DMS114 treated with DMSO at 0.1 percent for 48 hours (cell line): ENCODE data around the gene HCLS1.
"Not testable (repeated sequence)": the region's sequence is repeated elsewhere in the genome, so short reads cannot be mapped to it uniquely, and the experiment has no call there.

Experiments used
- DNase-seq: peaks from one replicate; lab custom pipeline; 2025; ENCODE audit not compliant: unreplicated experiment; lab: John Stamatoyannopoulos, UW

HCLS1 gene

DNA sequence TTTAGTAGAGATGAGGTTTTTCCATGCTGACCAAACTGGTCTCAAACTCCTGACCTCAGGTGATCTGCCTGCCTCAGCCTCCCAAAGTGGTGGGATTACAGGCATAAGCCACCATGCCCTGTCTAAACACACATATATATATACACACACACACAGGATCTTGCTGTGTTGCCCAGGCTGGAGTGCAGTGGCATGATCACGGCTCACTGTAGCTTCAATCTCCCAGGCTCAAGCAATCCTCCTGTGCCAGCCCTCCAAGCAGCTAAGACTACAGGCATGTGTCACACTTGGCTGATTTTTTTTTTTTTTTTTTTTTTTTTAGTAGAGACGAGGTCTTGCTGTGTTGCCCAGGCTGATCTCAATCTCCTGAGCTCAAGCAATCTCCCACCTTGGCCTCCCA is 60.8 kb downstream of the HCLS1 start:
- DNase-seq, result not testable (repeated sequence)

DNA sequence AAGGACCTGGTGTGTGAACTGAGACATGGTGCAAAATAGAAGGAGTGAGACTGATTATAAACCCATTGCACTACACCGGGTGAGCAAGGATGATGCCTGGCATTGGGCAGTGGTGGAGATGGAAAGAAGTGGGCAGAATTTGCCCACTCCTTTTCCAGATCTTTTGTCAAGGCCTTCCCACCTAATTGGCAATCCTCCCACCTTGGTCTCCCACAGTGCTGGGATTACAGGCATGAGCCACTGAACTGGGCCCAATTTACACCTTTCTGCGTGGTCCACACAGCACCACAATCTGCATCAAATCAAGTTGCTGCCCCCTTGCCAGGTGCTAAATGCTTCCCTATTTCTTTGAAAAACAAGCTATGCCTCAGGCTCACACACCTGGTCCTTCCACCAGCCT is 62.1 kb downstream of the HCLS1 start:
- no peak for DNase-seq

- no peak for DNase-seq
Observed at GRCh38 chr3:121595765-121596406, 64.8 kb downstream of the HCLS1 start.

DNA sequence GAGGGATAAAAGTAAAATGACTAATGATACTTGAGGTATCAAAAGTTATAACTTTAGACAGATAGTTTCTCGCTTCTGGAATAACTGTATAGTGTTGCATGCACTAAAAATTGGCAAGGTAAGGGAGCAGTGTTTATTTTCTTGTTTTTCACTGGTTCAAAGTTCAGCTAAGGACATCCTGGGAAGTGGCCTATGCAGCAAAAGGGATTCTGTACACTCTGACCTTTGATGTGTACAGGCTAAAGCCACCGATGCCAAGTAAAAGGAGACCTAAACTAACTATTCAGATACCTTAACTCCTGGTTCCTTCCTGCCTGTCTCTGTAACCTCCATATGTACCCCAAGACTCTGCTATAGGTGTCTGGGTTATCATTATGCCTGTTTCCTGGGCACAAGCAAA is 65.9 kb downstream of the HCLS1 start:
- no peak for DNase-seq

DNA sequence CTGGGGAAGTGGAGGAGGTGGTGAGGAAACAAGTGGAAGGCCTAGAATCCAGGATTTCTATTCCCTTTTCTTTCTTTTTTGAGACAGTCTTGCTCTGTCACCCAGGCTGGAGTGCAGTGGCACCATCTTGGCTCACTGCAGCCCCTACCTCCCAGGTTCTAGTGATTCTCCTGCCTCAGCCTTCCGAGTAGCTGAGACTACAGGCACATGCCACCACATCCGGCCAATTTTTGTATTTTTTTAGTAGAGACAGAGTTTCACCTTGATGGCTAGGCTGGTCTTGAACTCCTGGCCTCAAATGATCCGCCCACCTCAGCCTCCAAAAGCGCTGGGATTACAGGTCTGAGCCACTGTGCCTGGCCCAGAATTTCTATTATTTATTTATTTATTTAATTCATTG is 66.9 kb downstream of the HCLS1 start:
- DNase-seq, result not testable (repeated sequence)

DNA sequence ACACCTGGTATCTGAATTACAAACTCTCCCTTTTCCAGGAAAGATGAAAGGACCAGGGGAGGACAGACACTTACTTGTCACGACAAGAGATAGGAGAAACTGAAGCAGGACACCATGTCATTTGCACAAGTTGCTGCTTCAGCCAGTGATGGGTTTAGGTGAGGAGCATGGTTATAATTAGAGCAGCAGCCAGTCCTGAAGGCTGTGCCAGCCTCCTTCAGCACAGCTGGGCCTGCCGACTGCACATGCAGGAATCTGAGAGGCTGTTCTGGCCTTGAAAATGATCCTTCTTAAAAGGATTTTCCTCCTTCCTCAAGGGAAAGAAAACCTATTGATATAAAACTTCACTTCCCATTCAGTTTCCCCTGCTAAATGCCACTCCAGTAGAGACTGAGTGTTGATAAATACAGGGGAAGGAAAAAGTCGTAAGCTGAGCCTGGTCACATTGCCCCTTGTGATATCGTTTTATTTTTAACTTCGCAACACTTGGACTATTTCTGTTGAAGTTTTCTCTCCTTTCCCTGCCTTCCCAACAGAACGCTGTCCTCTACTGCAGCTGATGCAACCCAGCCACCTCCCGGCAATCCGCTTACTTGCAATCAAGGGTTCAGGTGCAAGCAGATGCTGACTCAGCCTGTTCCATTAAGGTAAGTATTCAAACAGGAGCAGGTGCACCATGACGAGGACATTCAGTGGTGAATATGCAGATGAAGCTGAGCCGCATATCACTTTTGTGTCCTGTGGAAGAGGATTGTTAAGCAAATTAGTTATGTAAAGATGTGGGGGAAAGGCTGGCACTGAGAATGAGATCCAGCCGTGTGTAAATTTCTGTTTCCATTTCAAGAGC is 67.6 kb downstream of the HCLS1 start, which contains the start of gene FBXO40:
FBXO40 (plus strand) TSS at position 524 of the 847 bp plus-strand sequence. CDS start 27,197 bp downstream, outside the sequence.
- DNase-seq, result no peak

GRCh38 chr3:121584418-121584817 is 76.3 kb downstream of the HCLS1 start:
- DNase-seq, result no peak

DNA sequence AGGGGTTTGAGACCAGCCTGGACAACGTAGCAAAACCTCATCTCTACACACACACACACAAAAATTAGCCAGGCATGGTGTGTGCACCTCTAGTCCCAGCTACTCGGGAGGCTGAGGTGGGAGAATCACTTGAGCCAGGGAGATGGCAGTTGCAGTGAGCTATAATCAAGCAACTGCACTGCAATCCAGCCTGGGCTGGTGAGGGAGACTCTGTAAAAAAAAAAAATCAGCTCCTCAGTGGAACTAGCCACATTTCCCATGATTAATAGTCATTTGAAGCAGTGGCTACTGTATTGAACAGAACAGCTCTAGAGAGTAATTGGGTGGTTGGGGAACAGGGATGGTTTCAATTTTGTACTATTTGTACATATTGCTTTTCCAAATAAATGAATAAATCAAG is 79.0 kb downstream of the HCLS1 start:
- no peak for DNase-seq
